ENCODE results near the gene DOCK1.

DNA sequence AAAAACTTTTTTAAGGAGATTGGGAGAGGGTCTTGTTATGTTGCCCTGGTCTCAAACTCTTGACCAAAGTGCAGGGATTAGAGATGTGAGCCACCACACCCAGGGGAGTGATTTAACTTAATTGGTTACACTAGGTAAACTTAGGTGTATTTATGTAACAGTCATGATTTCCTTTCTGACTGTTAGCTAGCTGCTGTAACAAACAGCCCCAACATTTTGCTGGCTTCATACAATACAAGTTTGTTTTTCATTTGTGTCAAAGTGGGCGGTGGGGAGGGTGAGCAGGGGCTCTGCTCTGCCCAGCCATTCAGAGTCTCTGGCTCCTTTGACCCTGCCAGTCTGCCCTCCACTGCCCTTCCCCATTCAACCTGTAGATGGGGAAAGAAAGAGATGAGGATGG, 9.3 kb downstream of the DOCK1 start:
- TF ChIP-seq, protein P1, sequence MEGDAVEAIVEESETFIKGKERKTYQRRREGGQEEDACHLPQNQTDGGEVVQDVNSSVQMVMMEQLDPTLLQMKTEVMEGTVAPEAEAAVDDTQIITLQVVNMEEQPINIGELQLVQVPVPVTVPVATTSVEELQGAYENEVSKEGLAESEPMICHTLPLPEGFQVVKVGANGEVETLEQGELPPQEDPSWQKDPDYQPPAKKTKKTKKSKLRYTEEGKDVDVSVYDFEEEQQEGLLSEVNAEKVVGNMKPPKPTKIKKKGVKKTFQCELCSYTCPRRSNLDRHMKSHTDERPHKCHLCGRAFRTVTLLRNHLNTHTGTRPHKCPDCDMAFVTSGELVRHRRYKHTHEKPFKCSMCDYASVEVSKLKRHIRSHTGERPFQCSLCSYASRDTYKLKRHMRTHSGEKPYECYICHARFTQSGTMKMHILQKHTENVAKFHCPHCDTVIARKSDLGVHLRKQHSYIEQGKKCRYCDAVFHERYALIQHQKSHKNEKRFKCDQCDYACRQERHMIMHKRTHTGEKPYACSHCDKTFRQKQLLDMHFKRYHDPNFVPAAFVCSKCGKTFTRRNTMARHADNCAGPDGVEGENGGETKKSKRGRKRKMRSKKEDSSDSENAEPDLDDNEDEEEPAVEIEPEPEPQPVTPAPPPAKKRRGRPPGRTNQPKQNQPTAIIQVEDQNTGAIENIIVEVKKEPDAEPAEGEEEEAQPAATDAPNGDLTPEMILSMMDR (IDR thresholded peaks at IDR 0.05) = no peak
- TF ChIP-seq ZFX (IDR thresholded peaks at IDR 0.05; ENCODE audit: borderline replicate concordance) = no peak

All from 22Rv1 (cell line).